ENCODE measurements around the gene PLCB4.

PLCB4 gene

GRCh38 chr20:9392892-9393857 lies 324.3 kb downstream of the PLCB4 start:
- no peaks in the 10 kb centered on the region; the same call in 1 of the 2 replicates for H3K36me3 ChIP-seq (ENCODE audit: control insufficient read depth, insufficient read depth, low read length)
- no peak overlapping the region for H3K27ac ChIP-seq (ENCODE audit: low read length)

DNA sequence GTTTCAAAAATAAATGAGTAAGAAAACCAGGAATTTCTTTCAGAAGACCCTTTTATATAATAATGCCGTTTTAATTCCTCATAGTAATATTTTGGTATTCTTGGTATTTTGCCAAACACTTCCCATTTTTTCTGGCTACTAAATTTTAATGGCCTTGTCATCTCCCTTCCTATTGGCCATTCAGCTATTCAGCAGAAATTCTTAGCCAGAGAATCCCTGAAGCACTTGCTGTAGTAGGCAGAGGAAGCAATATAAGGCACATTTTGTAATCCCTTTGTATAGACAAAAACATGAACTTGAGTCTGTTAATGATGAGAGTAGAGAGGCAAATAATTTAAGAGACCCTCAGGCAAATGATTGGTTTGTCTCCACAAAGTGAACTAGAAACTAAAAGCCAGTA lies 327.1 kb downstream of the PLCB4 start:
- H3K27ac ChIP-seq (ENCODE audit: low read length): no peak overlapping the region
- H3K4me3 ChIP-seq (ENCODE audit: low read length): no peak overlapping the region
- H3K27me3 ChIP-seq (ENCODE audit: control insufficient read depth, insufficient read depth, low read length): no peaks in the 10 kb centered on the region
- DNase-seq (ENCODE audit: low read depth, low spot score): no peak
- H3K9me3 ChIP-seq (ENCODE audit: control insufficient read depth, insufficient read depth, low read length): no peaks in the 10 kb centered on the region
- H3K4me1 ChIP-seq (ENCODE audit: control insufficient read depth, insufficient read depth, low read length): 0 out of 2 replicates have a peak, but pooled peaks cover 1% of the 10 kb centered on the region
- no peaks in the 10 kb centered on the region; the same call in 1 of the 2 replicates for H3K36me3 ChIP-seq (ENCODE audit: control insufficient read depth, insufficient read depth, low read length)
- WGBS (ENCODE audit: insufficient coverage, insufficient read length): no CpG with 5 or more reads among the region's 1 CpG

More at GRCh38 chr20:9392892-9393857, 324.3 kb downstream of the PLCB4 start:
- Histone ChIP-seq H3K9me3 (ENCODE audit: control insufficient read depth, insufficient read depth, low read length) (no peaks in the 10 kb centered on the region), H3K4me1 (ENCODE audit: control insufficient read depth, insufficient read depth, low read length) (0 out of 2 replicates have a peak, but pooled peaks cover 1% of the 10 kb centered on the region), H3K27me3 (ENCODE audit: control insufficient read depth, insufficient read depth, low read length) (no peaks in the 10 kb centered on the region), H3K4me3 (ENCODE audit: low read length) (no peak overlapping the region)
- peak; percentile 41 for DNase-seq (ENCODE audit: low read depth, low spot score)
- no CpG with 5 or more reads among the region's 4 CpGs for WGBS (ENCODE audit: insufficient coverage, insufficient read length)

DNA sequence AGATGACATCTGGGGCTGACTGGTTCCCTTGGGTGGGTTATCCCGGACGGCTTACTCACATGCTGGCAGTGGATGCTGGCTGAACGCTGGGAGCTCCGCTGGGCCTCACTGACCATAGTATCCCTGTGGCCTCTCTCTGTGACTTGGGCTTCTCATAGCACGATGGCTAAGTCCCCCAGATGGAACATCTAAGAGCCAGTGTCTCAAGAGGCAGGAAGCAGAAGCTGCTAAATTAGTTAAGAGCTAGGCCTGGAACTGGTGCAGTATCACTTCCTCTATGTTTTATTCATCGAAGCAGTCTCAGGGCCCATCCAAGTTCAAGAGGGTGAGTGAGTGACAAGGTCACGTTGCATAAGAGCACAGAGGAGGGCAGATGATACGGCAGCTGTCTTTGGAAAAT lies 329.0 kb downstream of the PLCB4 start:
- H3K27me3 ChIP-seq (ENCODE audit: control insufficient read depth, insufficient read depth, low read length): no peaks in the 10 kb centered on the region
- DNase-seq (ENCODE audit: low read depth, low spot score): no peak
- H3K4me1 ChIP-seq (ENCODE audit: control insufficient read depth, insufficient read depth, low read length): 0 out of 2 replicates have a peak, but pooled peaks cover 1% of the 10 kb centered on the region
- H3K9me3 ChIP-seq (ENCODE audit: control insufficient read depth, insufficient read depth, low read length): no peaks in the 10 kb centered on the region
- peaks cover 3% of the 10 kb centered on the region; the same call in 1 of the 2 replicates for H3K36me3 ChIP-seq (ENCODE audit: control insufficient read depth, insufficient read depth, low read length)
- no CpG with 5 or more reads among the region's 8 CpGs for WGBS (ENCODE audit: insufficient coverage, insufficient read length)
- H3K4me3 ChIP-seq (ENCODE audit: low read length): no peak overlapping the region
- H3K27ac ChIP-seq (ENCODE audit: low read length): no peak overlapping the region

DNA sequence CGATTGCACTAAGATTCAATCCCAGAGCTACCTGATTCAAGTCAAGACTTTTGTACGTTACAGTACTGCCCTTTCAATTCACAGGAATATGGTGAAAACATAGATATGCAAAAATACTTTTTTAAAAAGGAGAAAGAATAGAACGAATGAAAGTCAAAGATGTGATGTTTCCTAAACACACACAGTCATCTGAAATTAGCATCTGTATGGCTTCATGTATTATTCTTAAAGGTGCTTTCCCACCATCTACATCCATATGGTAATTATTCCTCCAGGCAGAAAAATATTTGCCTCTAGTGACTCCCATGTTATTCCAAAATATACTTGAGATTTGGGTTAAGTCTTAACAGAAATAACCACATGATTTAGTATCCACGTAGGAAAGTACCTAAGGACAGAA lies 330.0 kb downstream of the PLCB4 start:
- Histone ChIP-seq H3K9me3 (ENCODE audit: control insufficient read depth, insufficient read depth, low read length) (no peaks in the 10 kb centered on the region), H3K4me1 (ENCODE audit: control insufficient read depth, insufficient read depth, low read length) (no peaks in the 10 kb centered on the region), H3K27ac (ENCODE audit: low read length) (no peak overlapping the region), H3K36me3 (ENCODE audit: control insufficient read depth, insufficient read depth, low read length) (peaks cover 3% of the 10 kb centered on the region; the same call in 1 of the 2 replicates), H3K27me3 (ENCODE audit: control insufficient read depth, insufficient read depth, low read length) (no peaks in the 10 kb centered on the region), H3K4me3 (ENCODE audit: low read length) (no peak overlapping the region)
- no CpG with 5 or more reads among the region's 4 CpGs for WGBS (ENCODE audit: insufficient coverage, insufficient read length)
- no peak for DNase-seq (ENCODE audit: low read depth, low spot score)

- Histone ChIP-seq H3K4me3 (ENCODE audit: low read length) (no peak overlapping the region), H3K4me1 (ENCODE audit: control insufficient read depth, insufficient read depth, low read length) (no peaks in the 10 kb centered on the region), H3K36me3 (ENCODE audit: control insufficient read depth, insufficient read depth, low read length) (peaks cover 3% of the 10 kb centered on the region; the same call in 1 of the 2 replicates), H3K27me3 (ENCODE audit: control insufficient read depth, insufficient read depth, low read length) (no peaks in the 10 kb centered on the region), H3K9me3 (ENCODE audit: control insufficient read depth, insufficient read depth, low read length) (no peaks in the 10 kb centered on the region), H3K27ac (ENCODE audit: low read length) (no peak overlapping the region)
- DNase-seq (ENCODE audit: low read depth, low spot score): no peak
- WGBS (ENCODE audit: insufficient coverage, insufficient read length): no CpG with 5 or more reads among the region's 1 CpG
Measured at GRCh38 chr20:9399322-9399721, 330.4 kb downstream of the PLCB4 start.

DNA sequence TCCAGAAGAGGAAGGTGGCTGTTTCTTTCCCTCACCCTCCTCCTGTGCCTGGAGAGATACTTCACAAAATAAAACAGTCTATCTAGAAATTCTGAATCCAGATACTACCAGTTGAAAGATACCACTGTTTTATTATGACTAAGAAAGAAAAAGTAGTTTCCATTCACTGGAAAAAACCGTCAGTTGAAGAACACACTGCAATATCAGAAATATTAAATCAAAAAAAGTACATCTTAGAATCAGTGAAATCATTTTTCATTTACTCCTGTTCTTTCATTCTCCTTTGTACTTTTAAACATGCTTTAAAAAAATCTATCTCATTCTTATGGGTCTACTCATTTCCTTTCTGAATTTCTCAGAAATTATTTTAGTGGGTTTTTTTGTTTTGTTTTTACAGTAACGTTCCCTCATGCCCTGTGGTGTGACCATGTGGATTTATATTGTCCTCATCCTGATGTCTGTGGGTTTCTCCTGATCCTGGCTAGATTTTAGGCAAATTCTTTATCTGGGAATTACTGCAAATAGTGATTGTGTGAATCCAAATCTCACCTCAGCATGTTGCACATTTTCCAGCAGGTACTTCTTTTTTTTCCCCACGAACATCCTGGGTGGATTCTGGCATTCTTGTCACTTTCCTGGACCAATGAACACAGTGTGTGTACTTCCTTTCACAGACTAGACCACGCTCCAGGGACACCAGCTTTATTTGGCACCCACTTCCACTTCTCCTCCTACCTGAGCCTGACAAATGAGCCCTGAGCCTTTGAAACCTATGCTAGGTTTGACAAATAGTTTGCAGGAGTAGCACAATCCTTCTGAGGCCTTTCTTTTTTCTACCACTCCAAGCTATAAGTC lies 331.5 kb downstream of the PLCB4 start:
- H3K36me3 ChIP-seq (ENCODE audit: control insufficient read depth, insufficient read depth, low read length): peaks cover 3% of the 10 kb centered on the region; the same call in 1 of the 2 replicates
- H3K4me1 ChIP-seq (ENCODE audit: control insufficient read depth, insufficient read depth, low read length): no peaks in the 10 kb centered on the region
- no CpG with 5 or more reads among the region's 4 CpGs for WGBS (ENCODE audit: insufficient coverage, insufficient read length)
- H3K27ac ChIP-seq (ENCODE audit: low read length): no peak overlapping the region
- no peak overlapping the region for H3K4me3 ChIP-seq (ENCODE audit: low read length)
- no peak for DNase-seq (ENCODE audit: low read depth, low spot score)
- H3K9me3 ChIP-seq (ENCODE audit: control insufficient read depth, insufficient read depth, low read length): no peaks in the 10 kb centered on the region
- H3K27me3 ChIP-seq (ENCODE audit: control insufficient read depth, insufficient read depth, low read length): no peaks in the 10 kb centered on the region

GRCh38 chr20:9401371-9401770 lies 332.5 kb downstream of the PLCB4 start:
- DNase-seq (ENCODE audit: low read depth, low spot score): no peak
- H3K4me1 ChIP-seq (ENCODE audit: control insufficient read depth, insufficient read depth, low read length): no peaks in the 10 kb centered on the region
- no CpG with 5 or more reads among the region's 3 CpGs for WGBS (ENCODE audit: insufficient coverage, insufficient read length)
- no peak overlapping the region for H3K4me3 ChIP-seq (ENCODE audit: low read length)
- no peaks in the 10 kb centered on the region for H3K27me3 ChIP-seq (ENCODE audit: control insufficient read depth, insufficient read depth, low read length)
- peaks cover 3% of the 10 kb centered on the region; the same call in 1 of the 2 replicates for H3K36me3 ChIP-seq (ENCODE audit: control insufficient read depth, insufficient read depth, low read length)
- H3K27ac ChIP-seq (ENCODE audit: low read length): no peak overlapping the region
- no peaks in the 10 kb centered on the region for H3K9me3 ChIP-seq (ENCODE audit: control insufficient read depth, insufficient read depth, low read length)

GRCh38 chr20:9402141-9402540 lies 333.3 kb downstream of the PLCB4 start:
- H3K27me3 ChIP-seq (ENCODE audit: control insufficient read depth, insufficient read depth, low read length): no peaks in the 10 kb centered on the region
- H3K27ac ChIP-seq (ENCODE audit: low read length): no peak overlapping the region
- H3K4me3 ChIP-seq (ENCODE audit: low read length): no peak overlapping the region
- no CpG with 5 or more reads among the region's 6 CpGs for WGBS (ENCODE audit: insufficient coverage, insufficient read length)
- H3K9me3 ChIP-seq (ENCODE audit: control insufficient read depth, insufficient read depth, low read length): no peaks in the 10 kb centered on the region
- no peak for DNase-seq (ENCODE audit: low read depth, low spot score)
- peaks cover 3% of the 10 kb centered on the region; the same call in 1 of the 2 replicates for H3K36me3 ChIP-seq (ENCODE audit: control insufficient read depth, insufficient read depth, low read length)
- H3K4me1 ChIP-seq (ENCODE audit: control insufficient read depth, insufficient read depth, low read length): no peaks in the 10 kb centered on the region

DNA sequence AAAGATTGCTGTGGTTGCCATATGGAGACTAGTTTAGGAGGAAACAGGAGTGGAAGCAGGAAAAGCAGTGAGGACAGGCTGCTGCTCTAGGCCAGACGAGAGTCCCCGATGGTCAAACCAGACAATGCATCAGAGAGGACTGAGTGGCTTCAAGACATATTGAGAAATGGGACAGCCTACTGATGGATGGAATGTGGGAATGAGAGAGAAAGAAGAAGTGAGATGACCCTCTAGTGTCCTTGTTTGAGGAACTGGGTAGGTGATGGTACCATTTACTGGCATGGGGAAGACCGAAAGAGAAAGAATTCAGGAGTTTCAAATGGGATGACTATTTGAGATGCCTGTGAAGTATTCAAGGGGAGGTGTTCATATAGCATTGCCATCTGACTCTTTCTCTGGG lies 333.7 kb downstream of the PLCB4 start:
- Histone ChIP-seq H3K27ac (ENCODE audit: low read length) (no peak overlapping the region), H3K36me3 (ENCODE audit: control insufficient read depth, insufficient read depth, low read length) (peaks cover 3% of the 10 kb centered on the region; the same call in 1 of the 2 replicates), H3K4me3 (ENCODE audit: low read length) (no peak overlapping the region), H3K27me3 (ENCODE audit: control insufficient read depth, insufficient read depth, low read length) (no peaks in the 10 kb centered on the region), H3K4me1 (ENCODE audit: control insufficient read depth, insufficient read depth, low read length) (no peaks in the 10 kb centered on the region), H3K9me3 (ENCODE audit: control insufficient read depth, insufficient read depth, low read length) (no peaks in the 10 kb centered on the region)
- no CpG with 5 or more reads among the region's 3 CpGs for WGBS (ENCODE audit: insufficient coverage, insufficient read length)
- DNase-seq (ENCODE audit: low read depth, low spot score): no peak

- no peak for DNase-seq (ENCODE audit: low read depth, low spot score)
- H3K27me3 ChIP-seq (ENCODE audit: control insufficient read depth, insufficient read depth, low read length): no peaks in the 10 kb centered on the region
- no peak overlapping the region for H3K4me3 ChIP-seq (ENCODE audit: low read length)
- peaks cover 3% of the 10 kb centered on the region; the same call in 1 of the 2 replicates for H3K36me3 ChIP-seq (ENCODE audit: control insufficient read depth, insufficient read depth, low read length)
- no peaks in the 10 kb centered on the region for H3K4me1 ChIP-seq (ENCODE audit: control insufficient read depth, insufficient read depth, low read length)
- H3K9me3 ChIP-seq (ENCODE audit: control insufficient read depth, insufficient read depth, low read length): no peaks in the 10 kb centered on the region
- no peak overlapping the region for H3K27ac ChIP-seq (ENCODE audit: low read length)
Measured at GRCh38 chr20:9403448-9403847, 334.6 kb downstream of the PLCB4 start.
